ENCODE results near the gene ORM1.

The ORM1 gene

GRCh38 chr9:114355821-114356220 lies 32.9 kb downstream of the ORM1 start:
- POLR2A ChIA-PET (ENCODE audit: low non-redundant PET): no interaction called here
- CTCF ChIA-PET: no interaction called here
- no peak overlapping the region for H3K27ac ChIP-seq
- DNase-seq (ENCODE audit: low spot score): no peak
- TF ChIP-seq, protein P1, sequence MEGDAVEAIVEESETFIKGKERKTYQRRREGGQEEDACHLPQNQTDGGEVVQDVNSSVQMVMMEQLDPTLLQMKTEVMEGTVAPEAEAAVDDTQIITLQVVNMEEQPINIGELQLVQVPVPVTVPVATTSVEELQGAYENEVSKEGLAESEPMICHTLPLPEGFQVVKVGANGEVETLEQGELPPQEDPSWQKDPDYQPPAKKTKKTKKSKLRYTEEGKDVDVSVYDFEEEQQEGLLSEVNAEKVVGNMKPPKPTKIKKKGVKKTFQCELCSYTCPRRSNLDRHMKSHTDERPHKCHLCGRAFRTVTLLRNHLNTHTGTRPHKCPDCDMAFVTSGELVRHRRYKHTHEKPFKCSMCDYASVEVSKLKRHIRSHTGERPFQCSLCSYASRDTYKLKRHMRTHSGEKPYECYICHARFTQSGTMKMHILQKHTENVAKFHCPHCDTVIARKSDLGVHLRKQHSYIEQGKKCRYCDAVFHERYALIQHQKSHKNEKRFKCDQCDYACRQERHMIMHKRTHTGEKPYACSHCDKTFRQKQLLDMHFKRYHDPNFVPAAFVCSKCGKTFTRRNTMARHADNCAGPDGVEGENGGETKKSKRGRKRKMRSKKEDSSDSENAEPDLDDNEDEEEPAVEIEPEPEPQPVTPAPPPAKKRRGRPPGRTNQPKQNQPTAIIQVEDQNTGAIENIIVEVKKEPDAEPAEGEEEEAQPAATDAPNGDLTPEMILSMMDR (conservative IDR thresholded peaks at IDR 0.05; ENCODE audit: low read depth): no peak

GRCh38 chr9:114356792-114357191 lies 33.9 kb downstream of the ORM1 start:
- ChIA-PET CTCF (no interaction called here), POLR2A (ENCODE audit: low non-redundant PET) (no interaction called here)
- TF ChIP-seq, protein P1 (conservative IDR thresholded peaks at IDR 0.05; ENCODE audit: low read depth): no peak
- no peak for DNase-seq (ENCODE audit: low spot score)
- no peak overlapping the region for H3K27ac ChIP-seq

DNA sequence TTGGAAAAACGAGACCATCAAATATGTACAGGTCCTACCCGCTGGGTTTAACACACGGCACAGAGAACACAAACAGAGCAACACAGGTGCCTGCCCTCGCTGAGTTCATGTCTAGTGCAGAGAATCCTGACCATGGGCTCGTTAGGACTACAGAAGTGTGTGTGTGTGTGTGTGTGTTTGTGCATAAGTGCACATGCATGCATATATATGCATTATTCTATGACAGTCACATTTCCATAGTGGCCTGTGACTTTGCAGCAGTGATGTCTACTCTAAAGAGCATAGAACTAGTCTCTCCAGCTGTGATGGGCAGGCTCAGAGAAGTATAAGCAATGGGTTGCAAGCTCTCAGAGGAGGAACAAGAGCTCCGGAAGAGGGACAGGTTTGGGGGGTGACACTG lies 34.5 kb downstream of the ORM1 start:
- CTCF ChIA-PET: no interaction called here
- POLR2A ChIA-PET (ENCODE audit: low non-redundant PET): no interaction called here
- no peak for DNase-seq (ENCODE audit: low spot score)
- no peak overlapping the region for H3K27ac ChIP-seq
- TF ChIP-seq, protein P1 (conservative IDR thresholded peaks at IDR 0.05; ENCODE audit: low read depth): no peak

DNA sequence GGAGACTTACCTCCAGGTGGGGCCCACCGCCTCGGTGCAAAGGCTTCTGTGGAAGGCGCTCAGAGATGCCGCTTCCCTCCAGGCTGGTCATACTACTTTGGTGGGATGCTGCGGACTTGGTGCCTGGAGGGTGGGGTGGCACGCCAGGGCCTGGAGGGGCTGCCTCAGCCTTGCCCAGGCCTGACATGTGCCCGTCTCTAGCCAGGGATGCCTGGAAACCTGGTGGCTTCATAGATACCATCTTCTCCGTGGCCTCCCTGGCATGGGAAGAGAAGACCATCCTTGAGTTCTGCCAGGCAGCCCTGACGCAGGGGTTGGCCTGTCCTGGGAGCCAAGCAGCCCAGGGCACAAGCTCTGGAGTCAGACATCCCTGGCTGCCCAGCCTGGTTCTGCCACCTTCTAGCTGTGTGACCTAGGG lies 35.0 kb downstream of the ORM1 start:
- DNase-seq (ENCODE audit: low spot score): no peak
- CTCF ChIA-PET: no interaction called here
- POLR2A ChIA-PET (ENCODE audit: low non-redundant PET): no interaction called here
- TF ChIP-seq, protein P1 (conservative IDR thresholded peaks at IDR 0.05; ENCODE audit: low read depth): no peak
- no peak overlapping the region for H3K27ac ChIP-seq

DNA sequence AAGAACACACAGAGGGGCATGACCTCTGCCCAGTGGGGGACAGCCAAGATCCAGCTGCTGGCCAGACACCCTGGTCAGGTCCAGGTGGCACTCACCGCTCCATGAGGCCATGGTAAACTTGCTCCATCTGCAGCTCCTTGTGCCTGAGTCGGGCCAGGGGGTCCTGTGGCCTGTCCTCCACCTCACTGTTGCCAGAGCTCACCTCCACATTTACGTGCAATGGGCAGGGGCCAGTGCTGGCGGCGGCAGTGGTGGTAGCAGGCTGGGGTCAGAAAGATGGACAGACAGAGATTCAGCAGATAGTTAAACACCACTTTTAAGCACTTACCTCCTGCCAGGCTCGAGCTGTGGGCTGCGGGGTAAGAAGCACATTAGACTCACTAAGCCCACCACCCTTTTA lies 36.9 kb downstream of the ORM1 start:
- TF ChIP-seq, protein P1 (conservative IDR thresholded peaks at IDR 0.05; ENCODE audit: low read depth): no peak
- DNase-seq (ENCODE audit: low spot score): no peak
- ChIA-PET POLR2A (ENCODE audit: low non-redundant PET) (no interaction called here), CTCF (no interaction called here)
- H3K27ac ChIP-seq: no peak overlapping the region

GRCh38 chr9:114361542-114361941 lies 38.6 kb downstream of the ORM1 start:
- ChIA-PET POLR2A (ENCODE audit: low non-redundant PET) (no interaction called here), CTCF (no interaction called here)
- no peak for DNase-seq (ENCODE audit: low spot score)
- TF ChIP-seq, protein P1 (conservative IDR thresholded peaks at IDR 0.05; ENCODE audit: low read depth): no peak
- H3K27ac ChIP-seq: no peak overlapping the region

DNA sequence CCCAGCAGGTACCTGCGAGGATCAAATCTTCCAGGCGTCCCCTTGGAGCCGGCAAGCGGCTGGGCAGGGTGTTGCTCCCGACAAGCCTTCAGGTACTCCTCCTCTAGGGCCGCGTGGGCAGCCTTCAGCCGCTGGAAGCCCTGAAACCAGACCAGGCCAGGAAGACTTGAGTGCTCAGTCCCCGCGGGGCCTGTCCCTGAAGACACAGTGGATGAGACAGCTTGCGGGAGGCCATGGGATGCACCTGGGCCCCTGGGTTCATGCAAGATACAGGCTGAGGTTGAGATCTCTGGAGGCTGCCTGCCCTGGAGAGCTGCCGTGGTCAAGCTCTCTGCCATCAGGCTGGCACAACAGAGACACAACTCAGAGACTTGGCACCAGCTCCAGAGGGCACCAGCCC lies 39.5 kb downstream of the ORM1 start:
- TF ChIP-seq, protein P1 (conservative IDR thresholded peaks at IDR 0.05; ENCODE audit: low read depth): no peak
- DNase-seq (ENCODE audit: low spot score): no peak
- ChIA-PET CTCF (no interaction called here), POLR2A (ENCODE audit: low non-redundant PET) (no interaction called here)
- no peak overlapping the region for H3K27ac ChIP-seq

Data from RWPE1 (cell line).